A549 (cell line): ENCODE results near the gene YWHAG. TPM values are rescaled to one million over a fixed set of nuclear protein-coding genes. Genes with fewer than 3 reads are reported as not detected.

Source experiments
- ATAC-seq, 2 experiments: fragments of 200-7000 bp in 1 of 2; fragments of >200 bp in 1 of 2; cut with Nextera tagmentation in 1 of 2; cut with Tn5 transposase in 1 of 2; 3 replicates each; pipeline versions ENCODE4 v1.8.0 to v1.9.1; 2018 to 2020; ENCODE audit warnings: mild to moderate bottlenecking in 1 of 2, moderate library complexity in 1 of 2
- CTCF ChIA-PET: fragments of 300-600 bp; sonication (Branson Sonifier 250); formaldehyde crosslinking; extraction: SDS; loops from one replicate; lab custom pipeline; 2021; ENCODE audit warnings: antibody characterized with exemption, inconsistent platforms; lab: Yijun Ruan, JAX
- POLR2A ChIA-PET: fragments of 350-600 bp; formaldehyde crosslinking; extraction: SDS; loops from one replicate; lab custom pipeline; 2021; ENCODE audit warnings: antibody characterized with exemption, inconsistent platforms; lab: Yijun Ruan, JAX
- DNase-seq, 2 experiments: peaks; one replicate each; pipeline versions ENCODE4 v3.0.0 to v3.0.0-alpha.2; 2011 to 2016; ENCODE audit warnings: low read depth in 1 of 2, low spot score in 1 of 2
- FAIRE-seq: peaks from 2 replicates; lab custom pipeline; 2011; peaks lifted over from hg19 to GRCh38; lab: Jason Lieb, UNC
- H3K27ac ChIP-seq, 2 experiments: fragments of >200 bp; sonication (Bioruptor Twin); formaldehyde crosslinking; 3 replicates each; pipeline ENCODE4 v1.5.1; 2016 to 2017
- H3K4me1 ChIP-seq: fragments of >200 bp; sonication (Bioruptor Twin); formaldehyde crosslinking; 3 replicates; pipeline ENCODE4 v1.6.1; 2016
- H3K4me2 ChIP-seq: fragments of >200 bp; sonication (Bioruptor Twin); formaldehyde crosslinking; 3 replicates; pipeline ENCODE4 v1.6.1; 2016
- H3K4me3 ChIP-seq: fragments of >200 bp; sonication (Bioruptor Twin); formaldehyde crosslinking; 3 replicates; pipeline ENCODE4 v1.5.1; 2016
- H3K9me3 ChIP-seq: fragments of >200 bp; sonication (Bioruptor Twin); formaldehyde crosslinking; 3 replicates; pipeline ENCODE4 v1.6.1; 2016
- ATOH8 ChIP-seq: fragments of 250-450 bp; sonication (Bioruptor Pico); IDR thresholded peaks from 2 replicates; pipeline ENCODE4 v1.5.0; 2020; ENCODE audit warnings: low read depth, mild to moderate bottlenecking, moderate library complexity
- BHLHE40 ChIP-seq: IDR thresholded peaks from 2 replicates; pipeline ENCODE4 v1.6.1; 2012; ENCODE audit warnings: low read depth, low read length, inconsistent platforms
- CBX8 ChIP-seq: fragments of 200-600 bp; sonication (generic); IDR thresholded peaks from 2 replicates; pipeline ENCODE4 v1.6.1; 2016
- CEBPB ChIP-seq, 2 experiments: fragments of >200 bp in 1 of 2; sonication (Bioruptor Twin) in 1 of 2; formaldehyde crosslinking in 1 of 2; IDR thresholded peaks; 2 replicates each; pipeline ENCODE4 v1.6.1; 2012 to 2016
- CTCF ChIP-seq: fragments of >200 bp; sonication (Bioruptor Twin); formaldehyde crosslinking; IDR thresholded peaks from 3 replicates; pipeline ENCODE4 v1.5.1; 2016
- E2F6 ChIP-seq: IDR thresholded peaks from 2 replicates; pipeline ENCODE4 v1.6.1; 2012; ENCODE audit warnings: low read depth, borderline replicate concordance
- EHMT2 ChIP-seq: fragments of 200-600 bp; sonication (generic); IDR thresholded peaks from 2 replicates; pipeline ENCODE4 v1.6.1; 2016; ENCODE audit warnings: antibody characterized with exemption, low read depth, mild to moderate bottlenecking, moderate library complexity
- ESRRA ChIP-seq: fragments of 150-350 bp; IDR thresholded peaks from 2 replicates; pipeline ENCODE4 v1.6.1; 2014; ENCODE audit warnings: mild to moderate bottlenecking, low read length, borderline replicate concordance
- FOSL2 ChIP-seq, 2 experiments: fragments of 450-650 bp in 1 of 2; fragments of >200 bp in 1 of 2; sonication (Bioruptor Twin) in 1 of 2; formaldehyde crosslinking; IDR thresholded peaks; 2 replicates each; pipeline versions ENCODE4 v1.5.0 to v1.6.1; 2016 to 2020; ENCODE audit warnings: mild to moderate bottlenecking in 1 of 2, moderate library complexity in 1 of 2
- FOXS1 ChIP-seq: fragments of 250-450 bp; sonication (Bioruptor Pico); IDR thresholded peaks from 2 replicates; pipeline ENCODE4 v1.5.0; 2020; ENCODE audit warnings: mild to moderate bottlenecking, moderate library complexity
- HES2 ChIP-seq: fragments of >200 bp; sonication (Bioruptor Twin); formaldehyde crosslinking; IDR thresholded peaks from 2 replicates; pipeline ENCODE4 v1.6.1; 2016
- HEYL ChIP-seq: fragments of 250-450 bp; sonication (Bioruptor Pico); IDR thresholded peaks from 2 replicates; pipeline ENCODE4 v1.8.0; 2021; ENCODE audit warnings: mild to moderate bottlenecking, moderate library complexity
- HMGXB4 ChIP-seq: fragments of 250-450 bp; sonication (Bioruptor Pico); IDR thresholded peaks from 2 replicates; pipeline ENCODE4 v1.5.0; 2021; ENCODE audit warnings: mild to moderate bottlenecking, moderate library complexity, borderline replicate concordance
- HOXB13 ChIP-seq: fragments of 250-450 bp; sonication (Bioruptor Pico); IDR thresholded peaks from 2 replicates; pipeline ENCODE4 v1.5.0; 2020; ENCODE audit warnings: low read depth, mild to moderate bottlenecking, moderate library complexity
- KDM1A ChIP-seq: fragments of 200-600 bp; sonication (generic); IDR thresholded peaks from 2 replicates; pipeline ENCODE4 v1.6.1; 2016; ENCODE audit warnings: low read depth, mild to moderate bottlenecking
- MAZ ChIP-seq: fragments of 150-350 bp; IDR thresholded peaks from 2 replicates; pipeline ENCODE4 v1.6.1; 2014; ENCODE audit warnings: antibody characterized with exemption, low read depth, low read length, borderline replicate concordance
- NPAS2 ChIP-seq: fragments of 250-450 bp; sonication (Bioruptor Pico); IDR thresholded peaks from 2 replicates; pipeline ENCODE4 v1.8.0; 2022; ENCODE audit warnings: mild to moderate bottlenecking, moderate library complexity, borderline replicate concordance
- POLR2A ChIP-seq: IDR thresholded peaks from 2 replicates; pipeline ENCODE4 v1.6.1; 2012; ENCODE audit warnings: mild to moderate bottlenecking, low read length
- RFX5 ChIP-seq: fragments of 450-650 bp; IDR thresholded peaks from 2 replicates; pipeline ENCODE4 v1.7.1; 2014; ENCODE audit warnings: antibody characterized with exemption, mild to moderate bottlenecking, moderate library complexity
- SREBF2 ChIP-seq: fragments of 450-650 bp; IDR thresholded peaks from 2 replicates; pipeline ENCODE4 v1.6.1; 2014; ENCODE audit warnings: mild to moderate bottlenecking, moderate library complexity
- USF2 ChIP-seq: fragments of 450-650 bp; IDR thresholded peaks from 2 replicates; pipeline ENCODE4 v1.6.1; 2014; ENCODE audit warnings: antibody characterized with exemption
- ZC3H11A ChIP-seq: fragments of 450-650 bp; IDR thresholded peaks from 2 replicates; pipeline ENCODE4 v1.6.1; 2014; ENCODE audit warnings: antibody characterized with exemption, mild to moderate bottlenecking
- ZNF302 ChIP-seq: fragments of 250-450 bp; sonication (Bioruptor Pico); IDR thresholded peaks from 2 replicates; pipeline ENCODE4 v1.9.0; 2021; ENCODE audit warnings: inconsistent platforms, mild to moderate bottlenecking, moderate library complexity
- ZSCAN20 ChIP-seq: fragments of 250-450 bp; sonication (Bioruptor Pico); IDR thresholded peaks from 2 replicates; pipeline ENCODE4 v1.8.0; 2022; ENCODE audit warnings: mild to moderate bottlenecking, moderate library complexity
- WGBS: methylation state at CpG from one replicate; pipeline ENCODE4 v1.1.6; 2017; ENCODE audit errors: missing lambda C conversion rate; 5-methylcytosine and 5-hydroxymethylcytosine counted together
- polyA plus RNA-seq, 4 experiments: library from polyadenylated mRNA; depleted of rRNA in 3 of 4; stranded (reverse); fragments of >200 nt; fragmentation: RNase III in 1 of 4; extraction: RNeasy Plus Mini Kit Qiagen cat#74134 plus additional on column Dnase treatment in 1 of 4; gene quantifications; 2 replicates in 3 of 4; 3 replicates in 1 of 4; pipeline ENCODE4 v1.2.3, GENCODE V29; 2011 to 2017

The YWHAG gene
- polyA plus RNA-seq, 2 of the 4 experiments (the other 2 are of a cell fraction) = 141 to 302 TPM

GRCh38 chr7:76343931-76344321 is 14.9 kb downstream of the YWHAG start (continued):
- no peak for TF ChIP-seq ESRRA
- no peak for TF ChIP-seq ZC3H11A
- TF ChIP-seq ZSCAN20 (CRISPR knock-in tag) = no peak

- peaks cover 94% of the 10 kb centered on the region for H3K4me1 ChIP-seq
- no peak for TF ChIP-seq HOXB13 (CRISPR knock-in tag)
- no peak for TF ChIP-seq CTCF
- no peak for TF ChIP-seq FOXS1 (CRISPR knock-in tag)
- TF ChIP-seq ZSCAN20 (CRISPR knock-in tag) = no peak
- TF ChIP-seq ATOH8 (CRISPR knock-in tag) = no peak
- TF ChIP-seq FOSL2 (IDR thresholded peaks at IDR 0.05) = no peak
- peak; percentile 11; the same call in 1 of the 2 replicates for TF ChIP-seq FOSL2 (CRISPR knock-in tag; IDR thresholded peaks at IDR 0.05)
- no peak for TF ChIP-seq CBX8
- TF ChIP-seq E2F6 = no peak
- TF ChIP-seq USF2 = peak; percentile 61; the same call in 1 of the 2 replicates
- TF ChIP-seq, all 56 proteins: peak for 2
- 74% methylated on average over 6 of the region's 6 CpGs for WGBS
- ATAC-seq (peak; percentile 32 to 56; a peak in 5 of 6 replicates), DNase-seq (no peak), FAIRE-seq (no peak)
- ChIA-PET POLR2A (interaction anchor here (1.8 kb wide), 1 partner anchor 15 kb away, joined by 5 read pairs; the partner anchor contains the start of gene YWHAG), CTCF (interaction anchor here (1.5 to 2.3 kb wide), 2 partner anchors 16 to 21 kb away, joined by 3 to 8 read pairs; partner anchors contain the start of gene YWHAG)
- H3K4me2 ChIP-seq = peak overlapping the region; percentile 8; the same call in 1 of the 3 replicates
- no peak overlapping the region for H3K4me3 ChIP-seq
- H3K27ac ChIP-seq = no peak overlapping the region
- no peaks in the 10 kb centered on the region for H3K9me3 ChIP-seq
Observed at GRCh38 chr7:76343294-76343930, 15.4 kb downstream of the YWHAG start.

- 0 out of 3 replicates have a peak overlapping the region, but pooled peaks have one; percentile 42 for H3K4me2 ChIP-seq
- peak in 1 of 2 experiments; percentile 23; a peak in 2 of 6 replicates for ATAC-seq
- peak overlapping the region in 1 of 2 experiments; percentile 79; a peak in 2 of 6 replicates for H3K27ac ChIP-seq
- TF ChIP-seq SREBF2 (no peak), BHLHE40 (no peak), HEYL (CRISPR knock-in tag) (no peak), MAZ (no peak), KDM1A (no peak), HMGXB4 (CRISPR knock-in tag) (no peak), HES2 (no peak), EHMT2 (no peak), RFX5 (no peak), CTCF (no peak), CEBPB (IDR thresholded peaks at IDR 0.05) (no peak), NPAS2 (CRISPR knock-in tag) (no peak), FOXS1 (CRISPR knock-in tag) (no peak), POLR2A (no peak), ZNF302 (CRISPR knock-in tag) (no peak), ZC3H11A (no peak)
- H3K4me1 ChIP-seq = peaks cover 95% of the 10 kb centered on the region
- no peak for DNase-seq
- ChIA-PET CTCF (interaction anchor here (1.3 to 2.3 kb wide), 3 partner anchors 8 to 17 kb away, joined by 3 to 8 read pairs (median 5); partner anchors contain the start of gene YWHAG), POLR2A (interaction anchor here (1.3 kb wide), 1 partner anchor 17 kb away, joined by 4 read pairs; the partner anchor contains the start of gene YWHAG)
- no peak overlapping the region for H3K4me3 ChIP-seq
- H3K9me3 ChIP-seq = no peaks in the 10 kb centered on the region
- no peak for FAIRE-seq
- 92% methylated on average over 5 of the region's 5 CpGs for WGBS
Observed at GRCh38 chr7:76342222-76342621, 16.6 kb downstream of the YWHAG start.
